GM19467 (cell line): ENCODE results near the gene SH3BP1.

ENCODE experiments used
- ATAC-seq: cut with Tn5 transposase; IDR thresholded peaks from one replicate; pipeline ENCODE4 v1.9.1; 2021; ENCODE audit warnings: mild to moderate bottlenecking, moderate library complexity; ENCODE audit not compliant: unreplicated experiment

SH3BP1 gene

GRCh38 chr22:37701141-37701786, 61.8 kb downstream of the SH3BP1 start:
- ATAC-seq: no peak

DNA sequence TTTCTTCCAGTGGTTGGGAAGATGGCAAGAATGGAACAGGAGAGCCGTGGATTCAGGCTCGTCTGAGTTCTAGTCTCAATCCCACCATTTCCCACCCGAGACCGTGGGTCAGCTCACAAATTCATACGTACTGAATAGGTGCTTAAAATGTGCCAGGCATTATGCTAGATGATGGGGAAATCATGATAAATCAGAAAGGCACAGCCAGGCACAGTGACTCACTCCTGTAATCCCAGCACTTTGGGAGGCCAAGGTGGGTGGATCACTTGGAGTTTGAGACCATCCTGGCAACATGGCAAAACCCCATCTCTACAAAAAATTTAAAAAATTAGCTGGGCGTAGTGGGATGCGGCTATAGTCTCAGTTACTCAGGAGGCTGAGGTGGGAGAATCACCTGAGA, 64.4 kb downstream of the SH3BP1 start:
- ATAC-seq: no peak

GRCh38 chr22:37704645-37705044, 65.2 kb downstream of the SH3BP1 start:
- ATAC-seq: no peak

DNA sequence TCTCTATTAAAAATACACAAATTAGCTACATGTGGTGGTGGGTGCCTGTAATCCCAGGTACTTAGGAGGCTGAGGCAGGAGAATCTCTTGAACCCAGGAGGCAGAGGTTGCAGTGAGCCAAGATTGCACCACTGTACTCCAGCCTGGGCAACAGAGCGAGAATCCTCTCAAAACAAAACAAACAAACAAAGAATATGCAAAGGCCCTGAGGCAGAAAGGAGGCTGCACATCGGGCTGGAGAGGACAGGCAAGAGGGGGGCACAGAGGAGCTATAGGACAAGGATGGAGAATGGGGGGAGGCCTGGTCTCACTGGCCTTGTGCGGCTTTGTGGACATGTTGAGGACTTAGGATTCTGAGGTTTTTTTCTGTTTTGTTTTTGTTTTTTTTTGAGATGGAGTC, 65.7 kb downstream of the SH3BP1 start:
- no peak for ATAC-seq
